ENCODE data around the gene PDGFA. TPM values are rescaled to one million over a fixed set of nuclear protein-coding genes. Genes with fewer than 3 reads are reported as not detected.

The PDGFA gene
- total RNA-seq, 1 experiment from 2014 or later: 129 TPM

DNA sequence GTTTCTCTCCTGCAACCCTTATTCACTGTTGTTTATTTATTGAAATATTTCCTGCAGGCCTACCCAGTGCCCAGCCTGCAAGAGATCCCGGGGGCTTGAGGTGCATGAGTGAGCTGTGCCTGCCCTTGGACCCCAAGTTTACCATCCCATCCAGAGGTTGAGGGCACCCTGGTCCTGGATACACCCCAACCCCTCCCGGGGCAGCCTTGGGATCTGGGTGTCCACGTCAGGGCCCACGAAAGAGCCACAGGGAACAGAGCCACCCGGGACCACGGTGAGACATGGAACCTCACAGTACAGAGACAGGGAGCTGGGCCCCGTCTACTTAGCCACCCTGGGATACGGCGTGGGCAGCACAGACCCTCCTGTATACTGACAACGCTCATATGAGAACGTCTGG, 28.8 kb upstream of the PDGFA start:
- Mint-ChIP-seq H3K36me3 (peaks cover 4% of the 10 kb centered on the region), H3K4me3 (no peak overlapping the region), H3K9me3 (peaks cover 9% of the 10 kb centered on the region), H3K27ac (no peak overlapping the region), H3K4me1 (no peaks in the 10 kb centered on the region), H3K27me3 (ENCODE audit: low read depth) (no peaks in the 10 kb centered on the region)
- no peak for DNase-seq (ENCODE audit: low spot score)
- ATAC-seq: no peak
- TF ChIP-seq, protein P1, sequence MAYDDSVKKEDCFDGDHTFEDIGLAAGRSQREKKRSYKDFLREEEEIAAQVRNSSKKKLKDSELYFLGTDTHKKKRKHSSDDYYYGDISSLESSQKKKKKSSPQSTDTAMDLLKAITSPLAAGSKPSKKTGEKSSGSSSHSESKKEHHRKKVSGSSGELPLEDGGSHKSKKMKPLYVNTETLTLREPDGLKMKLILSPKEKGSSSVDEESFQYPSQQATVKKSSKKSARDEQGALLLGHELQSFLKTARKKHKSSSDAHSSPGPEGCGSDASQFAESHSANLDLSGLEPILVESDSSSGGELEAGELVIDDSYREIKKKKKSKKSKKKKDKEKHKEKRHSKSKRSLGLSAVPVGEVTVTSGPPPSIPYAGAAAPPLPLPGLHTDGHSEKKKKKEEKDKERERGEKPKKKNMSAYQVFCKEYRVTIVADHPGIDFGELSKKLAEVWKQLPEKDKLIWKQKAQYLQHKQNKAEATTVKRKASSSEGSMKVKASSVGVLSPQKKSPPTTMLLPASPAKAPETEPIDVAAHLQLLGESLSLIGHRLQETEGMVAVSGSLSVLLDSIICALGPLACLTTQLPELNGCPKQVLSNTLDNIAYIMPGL (CRISPR knock-in tag; IDR thresholded peaks at IDR 0.05): no peak
- ChIA-PET POLR2A (no interaction called here), CTCF (no interaction called here)

DNA sequence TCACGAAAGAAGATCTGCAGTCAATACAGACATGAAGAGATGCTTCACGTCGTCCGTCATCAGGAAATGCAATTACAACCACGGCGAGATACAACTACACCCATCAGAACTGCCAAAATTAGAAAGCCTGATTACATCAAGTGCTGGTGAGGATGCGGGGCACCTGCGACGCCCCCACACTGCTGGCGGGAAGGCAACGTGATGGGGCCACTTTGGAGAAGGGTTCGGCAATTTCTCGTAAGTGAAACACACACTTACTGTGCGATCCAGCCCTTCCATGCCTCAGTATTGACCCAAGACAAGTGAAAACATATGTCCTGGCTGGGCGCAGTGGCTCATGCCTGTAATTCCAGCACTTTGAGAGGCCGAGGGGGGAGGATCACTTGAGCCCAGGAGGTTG, 25.8 kb upstream of the PDGFA start:
- Mint-ChIP-seq H3K27me3 (ENCODE audit: low read depth) (no peaks in the 10 kb centered on the region; the same call in 1 of the 2 replicates), H3K4me3 (no peak overlapping the region), H3K36me3 (peaks cover 4% of the 10 kb centered on the region), H3K27ac (no peak overlapping the region), H3K4me1 (peaks cover 3% of the 10 kb centered on the region), H3K9me3 (peaks cover 9% of the 10 kb centered on the region)
- no peak for ATAC-seq
- POLR2A ChIA-PET: no interaction called here
- CTCF ChIA-PET: no interaction called here
- TF ChIP-seq, protein P2, sequence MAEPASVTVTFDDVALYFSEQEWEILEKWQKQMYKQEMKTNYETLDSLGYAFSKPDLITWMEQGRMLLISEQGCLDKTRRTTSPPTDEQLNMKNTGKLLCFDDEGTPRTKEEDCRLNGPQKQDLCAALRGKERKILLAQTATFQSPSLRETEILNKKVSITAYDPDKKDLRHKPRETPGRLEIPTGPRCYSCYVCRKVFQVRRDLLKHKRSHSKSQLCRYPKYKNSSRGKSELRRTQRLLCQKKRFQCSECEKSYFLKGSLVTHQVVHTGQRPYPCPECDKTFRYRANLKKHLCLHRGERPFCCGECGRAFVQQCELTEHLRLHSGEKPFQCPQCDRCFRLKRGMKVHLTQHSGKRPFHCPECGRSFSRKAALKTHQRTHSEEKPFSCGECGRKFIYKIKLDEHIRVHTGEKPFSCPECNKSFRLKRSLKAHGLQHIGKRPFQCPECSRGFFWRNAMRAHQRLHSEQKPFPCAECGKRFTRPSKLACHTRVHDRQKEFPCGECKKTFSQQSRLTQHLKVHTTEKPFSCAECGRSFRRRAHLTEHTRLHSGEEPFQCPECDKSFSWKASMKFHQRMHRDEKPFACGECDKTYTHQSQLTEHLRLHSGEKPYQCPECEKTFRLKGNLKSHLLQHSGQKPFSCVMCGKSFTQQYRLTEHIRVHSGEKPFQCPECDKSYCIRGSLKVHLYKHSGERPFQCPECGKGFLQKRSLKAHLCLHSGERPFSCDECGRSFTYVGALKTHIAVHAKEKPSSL (CRISPR knock-in tag; conservative IDR thresholded peaks at IDR 0.05): no peak
- no peak for TF ChIP-seq ESRRA (CRISPR knock-in tag; IDR thresholded peaks at IDR 0.05; ENCODE audit: borderline replicate concordance)
- TF ChIP-seq ZNF138 (CRISPR knock-in tag; conservative IDR thresholded peaks at IDR 0.05): no peak
- no peak for TF ChIP-seq ZNF423 (CRISPR knock-in tag; IDR thresholded peaks at IDR 0.05)
- TF ChIP-seq, protein P3, sequence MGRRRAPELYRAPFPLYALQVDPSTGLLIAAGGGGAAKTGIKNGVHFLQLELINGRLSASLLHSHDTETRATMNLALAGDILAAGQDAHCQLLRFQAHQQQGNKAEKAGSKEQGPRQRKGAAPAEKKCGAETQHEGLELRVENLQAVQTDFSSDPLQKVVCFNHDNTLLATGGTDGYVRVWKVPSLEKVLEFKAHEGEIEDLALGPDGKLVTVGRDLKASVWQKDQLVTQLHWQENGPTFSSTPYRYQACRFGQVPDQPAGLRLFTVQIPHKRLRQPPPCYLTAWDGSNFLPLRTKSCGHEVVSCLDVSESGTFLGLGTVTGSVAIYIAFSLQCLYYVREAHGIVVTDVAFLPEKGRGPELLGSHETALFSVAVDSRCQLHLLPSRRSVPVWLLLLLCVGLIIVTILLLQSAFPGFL (CRISPR knock-in tag; IDR thresholded peaks at IDR 0.05; ENCODE audit: borderline replicate concordance): no peak
- no peak for TF ChIP-seq ZNF232 (CRISPR knock-in tag; IDR thresholded peaks at IDR 0.05)
- TF ChIP-seq TEAD4 (CRISPR knock-in tag; IDR thresholded peaks at IDR 0.05): no peak
- no peak for TF ChIP-seq ATF1 (CRISPR knock-in tag; IDR thresholded peaks at IDR 0.05)
- TF ChIP-seq, protein P4, sequence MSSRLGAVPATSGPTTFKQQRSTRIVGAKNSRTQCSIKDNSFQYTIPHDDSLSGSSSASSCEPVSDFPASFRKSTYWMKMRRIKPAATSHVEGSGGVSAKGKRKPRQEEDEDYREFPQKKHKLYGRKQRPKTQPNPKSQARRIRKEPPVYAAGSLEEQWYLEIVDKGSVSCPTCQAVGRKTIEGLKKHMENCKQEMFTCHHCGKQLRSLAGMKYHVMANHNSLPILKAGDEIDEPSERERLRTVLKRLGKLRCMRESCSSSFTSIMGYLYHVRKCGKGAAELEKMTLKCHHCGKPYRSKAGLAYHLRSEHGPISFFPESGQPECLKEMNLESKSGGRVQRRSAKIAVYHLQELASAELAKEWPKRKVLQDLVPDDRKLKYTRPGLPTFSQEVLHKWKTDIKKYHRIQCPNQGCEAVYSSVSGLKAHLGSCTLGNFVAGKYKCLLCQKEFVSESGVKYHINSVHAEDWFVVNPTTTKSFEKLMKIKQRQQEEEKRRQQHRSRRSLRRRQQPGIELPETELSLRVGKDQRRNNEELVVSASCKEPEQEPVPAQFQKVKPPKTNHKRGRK (CRISPR knock-in tag; IDR thresholded peaks at IDR 0.05; ENCODE audit: borderline replicate concordance): no peak
- no peak for TF ChIP-seq ZNF416 (CRISPR knock-in tag; IDR thresholded peaks at IDR 0.05)
- TF ChIP-seq EMX1 (CRISPR knock-in tag; IDR thresholded peaks at IDR 0.05): no peak
- TF ChIP-seq, protein P5, sequence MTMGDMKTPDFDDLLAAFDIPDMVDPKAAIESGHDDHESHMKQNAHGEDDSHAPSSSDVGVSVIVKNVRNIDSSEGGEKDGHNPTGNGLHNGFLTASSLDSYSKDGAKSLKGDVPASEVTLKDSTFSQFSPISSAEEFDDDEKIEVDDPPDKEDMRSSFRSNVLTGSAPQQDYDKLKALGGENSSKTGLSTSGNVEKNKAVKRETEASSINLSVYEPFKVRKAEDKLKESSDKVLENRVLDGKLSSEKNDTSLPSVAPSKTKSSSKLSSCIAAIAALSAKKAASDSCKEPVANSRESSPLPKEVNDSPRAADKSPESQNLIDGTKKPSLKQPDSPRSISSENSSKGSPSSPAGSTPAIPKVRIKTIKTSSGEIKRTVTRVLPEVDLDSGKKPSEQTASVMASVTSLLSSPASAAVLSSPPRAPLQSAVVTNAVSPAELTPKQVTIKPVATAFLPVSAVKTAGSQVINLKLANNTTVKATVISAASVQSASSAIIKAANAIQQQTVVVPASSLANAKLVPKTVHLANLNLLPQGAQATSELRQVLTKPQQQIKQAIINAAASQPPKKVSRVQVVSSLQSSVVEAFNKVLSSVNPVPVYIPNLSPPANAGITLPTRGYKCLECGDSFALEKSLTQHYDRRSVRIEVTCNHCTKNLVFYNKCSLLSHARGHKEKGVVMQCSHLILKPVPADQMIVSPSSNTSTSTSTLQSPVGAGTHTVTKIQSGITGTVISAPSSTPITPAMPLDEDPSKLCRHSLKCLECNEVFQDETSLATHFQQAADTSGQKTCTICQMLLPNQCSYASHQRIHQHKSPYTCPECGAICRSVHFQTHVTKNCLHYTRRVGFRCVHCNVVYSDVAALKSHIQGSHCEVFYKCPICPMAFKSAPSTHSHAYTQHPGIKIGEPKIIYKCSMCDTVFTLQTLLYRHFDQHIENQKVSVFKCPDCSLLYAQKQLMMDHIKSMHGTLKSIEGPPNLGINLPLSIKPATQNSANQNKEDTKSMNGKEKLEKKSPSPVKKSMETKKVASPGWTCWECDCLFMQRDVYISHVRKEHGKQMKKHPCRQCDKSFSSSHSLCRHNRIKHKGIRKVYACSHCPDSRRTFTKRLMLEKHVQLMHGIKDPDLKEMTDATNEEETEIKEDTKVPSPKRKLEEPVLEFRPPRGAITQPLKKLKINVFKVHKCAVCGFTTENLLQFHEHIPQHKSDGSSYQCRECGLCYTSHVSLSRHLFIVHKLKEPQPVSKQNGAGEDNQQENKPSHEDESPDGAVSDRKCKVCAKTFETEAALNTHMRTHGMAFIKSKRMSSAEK (CRISPR knock-in tag; IDR thresholded peaks at IDR 0.05; ENCODE audit: borderline replicate concordance): no peak
- TF ChIP-seq NR1H2 (CRISPR knock-in tag; IDR thresholded peaks at IDR 0.05): no peak
- TF ChIP-seq FOXK1 (CRISPR knock-in tag; IDR thresholded peaks at IDR 0.05): no peak
- TF ChIP-seq, protein P6, sequence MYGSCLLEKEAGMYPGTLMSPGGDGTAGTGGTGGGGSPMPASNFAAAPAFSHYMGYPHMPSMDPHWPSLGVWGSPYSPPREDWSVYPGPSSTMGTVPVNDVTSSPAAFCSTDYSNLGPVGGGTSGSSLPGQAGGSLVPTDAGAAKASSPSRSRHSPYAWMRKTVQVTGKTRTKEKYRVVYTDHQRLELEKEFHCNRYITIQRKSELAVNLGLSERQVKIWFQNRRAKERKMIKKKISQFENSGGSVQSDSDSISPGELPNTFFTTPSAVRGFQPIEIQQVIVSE (CRISPR knock-in tag; IDR thresholded peaks at IDR 0.05; ENCODE audit: borderline replicate concordance): no peak
- TF ChIP-seq CREB1 (CRISPR knock-in tag; IDR thresholded peaks at IDR 0.05): no peak
- TF ChIP-seq, protein P7, sequence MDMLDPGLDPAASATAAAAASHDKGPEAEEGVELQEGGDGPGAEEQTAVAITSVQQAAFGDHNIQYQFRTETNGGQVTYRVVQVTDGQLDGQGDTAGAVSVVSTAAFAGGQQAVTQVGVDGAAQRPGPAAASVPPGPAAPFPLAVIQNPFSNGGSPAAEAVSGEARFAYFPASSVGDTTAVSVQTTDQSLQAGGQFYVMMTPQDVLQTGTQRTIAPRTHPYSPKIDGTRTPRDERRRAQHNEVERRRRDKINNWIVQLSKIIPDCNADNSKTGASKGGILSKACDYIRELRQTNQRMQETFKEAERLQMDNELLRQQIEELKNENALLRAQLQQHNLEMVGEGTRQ (CRISPR knock-in tag; IDR thresholded peaks at IDR 0.05): no peak
- TF ChIP-seq, protein P8, sequence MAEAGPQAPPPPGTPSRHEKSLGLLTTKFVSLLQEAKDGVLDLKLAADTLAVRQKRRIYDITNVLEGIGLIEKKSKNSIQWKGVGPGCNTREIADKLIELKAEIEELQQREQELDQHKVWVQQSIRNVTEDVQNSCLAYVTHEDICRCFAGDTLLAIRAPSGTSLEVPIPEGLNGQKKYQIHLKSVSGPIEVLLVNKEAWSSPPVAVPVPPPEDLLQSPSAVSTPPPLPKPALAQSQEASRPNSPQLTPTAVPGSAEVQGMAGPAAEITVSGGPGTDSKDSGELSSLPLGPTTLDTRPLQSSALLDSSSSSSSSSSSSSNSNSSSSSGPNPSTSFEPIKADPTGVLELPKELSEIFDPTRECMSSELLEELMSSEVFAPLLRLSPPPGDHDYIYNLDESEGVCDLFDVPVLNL (CRISPR knock-in tag; IDR thresholded peaks at IDR 0.05; ENCODE audit: borderline replicate concordance, low read depth): no peak
- no peak for TF ChIP-seq JUN (CRISPR knock-in tag; IDR thresholded peaks at IDR 0.05)
- DNase-seq (ENCODE audit: low spot score): no peak
